Esophagus squamous epithelium (tissue), 4 donors: ENCODE results near the gene TBL1Y.
"Not testable (repeated sequence)": the region's sequence is repeated elsewhere in the genome, so short reads cannot be mapped to it uniquely, and the experiment has no call there.

Experiments
- CTCF ChIP-seq, 6 experiments: fragments of 450-650 bp in 4 of 6; fragments of 200-600 bp in 2 of 6; sonication (generic) in 2 of 6; IDR thresholded peaks; one replicate each; pipeline ENCODE4 v1.5.1; 2016 to 2019; ENCODE audit warnings: antibody characterized with exemption in 6 of 6, mild to moderate bottlenecking in 4 of 6, moderate library complexity in 4 of 6
- POLR2A ChIP-seq, 4 donors: fragments of 450-650 bp; IDR thresholded peaks; one replicate each; pipeline ENCODE4 v1.6.1; 2017; ENCODE audit warnings: antibody characterized with exemption in 4 of 4, mild to moderate bottlenecking in 4 of 4, moderate library complexity in 3 of 4

GRCh38 chrY:6902116-6902515 is 8.4 kb upstream of the TBL1Y start:
- TF ChIP-seq CTCF, POLR2A (IDR thresholded peaks at IDR 0.05): not testable (repeated sequence)
